SK-N-SH treated with all-trans-retinoic acid at 6 μM for 48 hours (cell line): ENCODE measurements around the gene RAC3.

Experiments used
- ATAC-seq: fragments of 200-7000 bp; cut with Tn5 transposase; 3 replicates; pipeline ENCODE4 v1.9.1; 2020; ENCODE audit warnings: mild to moderate bottlenecking, moderate library complexity
- ARNTL ChIP-seq: fragments of 450-650 bp; formaldehyde crosslinking; IDR thresholded peaks from 2 replicates; pipeline ENCODE4 v1.5.0; 2020; ENCODE audit warnings: low read depth, mild to moderate bottlenecking, moderate library complexity, borderline replicate concordance
- BACH2 ChIP-seq: fragments of 250-450 bp; sonication (Bioruptor Pico); IDR thresholded peaks from 2 replicates; pipeline ENCODE4 v1.9.0; 2021; ENCODE audit warnings: mild to moderate bottlenecking, borderline replicate concordance
- CREB5 ChIP-seq: fragments of 250-450 bp; sonication (Bioruptor Pico); IDR thresholded peaks from 2 replicates; pipeline ENCODE4 v1.5.1; 2020; ENCODE audit warnings: low read depth, mild to moderate bottlenecking, moderate library complexity
- CSDC2 ChIP-seq: fragments of 250-450 bp; sonication (Bioruptor Pico); IDR thresholded peaks from 2 replicates; pipeline ENCODE4 v1.5.0; 2020; ENCODE audit warnings: mild to moderate bottlenecking, moderate library complexity
- CSRNP3 ChIP-seq: fragments of 250-450 bp; sonication (Bioruptor Pico); IDR thresholded peaks from 2 replicates; pipeline ENCODE4 v1.5.1; 2021; ENCODE audit warnings: mild to moderate bottlenecking, moderate library complexity
- ESRRG ChIP-seq: fragments of 250-450 bp; sonication (Bioruptor Pico); IDR thresholded peaks from 2 replicates; pipeline ENCODE4 v1.6.1; 2021; ENCODE audit warnings: mild to moderate bottlenecking
- GLIS3 ChIP-seq: fragments of 250-450 bp; sonication (Bioruptor Pico); IDR thresholded peaks from 2 replicates; pipeline ENCODE4 v1.5.0; 2020; ENCODE audit warnings: mild to moderate bottlenecking, moderate library complexity
- ISL1 ChIP-seq: fragments of 250-450 bp; sonication (Bioruptor Pico); IDR thresholded peaks from 2 replicates; pipeline ENCODE4 v2.1.2; 2022; ENCODE audit warnings: mild to moderate bottlenecking, moderate library complexity
- OSR1 ChIP-seq: fragments of 250-450 bp; sonication (Bioruptor Pico); IDR thresholded peaks from 2 replicates; pipeline ENCODE4 v1.8.0; 2022; ENCODE audit warnings: moderate library complexity, mild to moderate bottlenecking, inconsistent platforms
- PATZ1 ChIP-seq: fragments of 250-450 bp; sonication (Bioruptor Pico); IDR thresholded peaks from 2 replicates; pipeline ENCODE4 v1.8.0; 2020; ENCODE audit warnings: mild to moderate bottlenecking, moderate library complexity, borderline replicate concordance
- POU6F1 ChIP-seq: fragments of 250-450 bp; sonication (Bioruptor Pico); IDR thresholded peaks from 2 replicates; pipeline ENCODE4 v1.8.0; 2021; ENCODE audit warnings: low read depth, mild to moderate bottlenecking, moderate library complexity, borderline replicate concordance
- PPARA ChIP-seq: fragments of 250-450 bp; sonication (Bioruptor Pico); IDR thresholded peaks from 2 replicates; pipeline ENCODE4 v1.5.0; 2020; ENCODE audit warnings: mild to moderate bottlenecking, borderline replicate concordance
- SNAI2 ChIP-seq: fragments of 250-450 bp; sonication (Bioruptor Pico); IDR thresholded peaks from 2 replicates; pipeline ENCODE4 v1.5.0; 2020; ENCODE audit warnings: mild to moderate bottlenecking, moderate library complexity
- TCF4 ChIP-seq: fragments of 250-450 bp; sonication (Bioruptor Pico); IDR thresholded peaks from 2 replicates; pipeline ENCODE4 v1.8.0; 2021; ENCODE audit warnings: mild to moderate bottlenecking, moderate library complexity, borderline replicate concordance
- TOX ChIP-seq: fragments of 250-450 bp; sonication (Bioruptor Pico); IDR thresholded peaks from 2 replicates; pipeline ENCODE4 v1.8.0; 2021; ENCODE audit warnings: mild to moderate bottlenecking, moderate library complexity, borderline replicate concordance
- TSHZ2 ChIP-seq: fragments of 250-450 bp; sonication (Bioruptor Pico); IDR thresholded peaks from 2 replicates; pipeline ENCODE4 v1.5.0; 2020; ENCODE audit warnings: mild to moderate bottlenecking, moderate library complexity
- ZC3H10 ChIP-seq: fragments of 250-450 bp; sonication (Bioruptor Pico); IDR thresholded peaks from 2 replicates; pipeline ENCODE4 v1.5.1; 2021; ENCODE audit warnings: mild to moderate bottlenecking, moderate library complexity
- ZFP30 ChIP-seq: fragments of 450-650 bp; formaldehyde crosslinking; IDR thresholded peaks from 2 replicates; pipeline ENCODE4 v1.5.0; 2022; ENCODE audit warnings: mild to moderate bottlenecking, moderate library complexity
- ZNF565 ChIP-seq: fragments of 450-650 bp; formaldehyde crosslinking; conservative IDR thresholded peaks from 2 replicates; pipeline ENCODE4 v1.5.0; 2020; ENCODE audit warnings: low read depth, mild to moderate bottlenecking, moderate library complexity
- ZNF70 ChIP-seq: fragments of 450-650 bp; formaldehyde crosslinking; IDR thresholded peaks from 2 replicates; pipeline ENCODE4 v1.5.0; 2020; ENCODE audit warnings: mild to moderate bottlenecking, moderate library complexity
- ZNF8 ChIP-seq: fragments of 450-650 bp; formaldehyde crosslinking; IDR thresholded peaks from 2 replicates; pipeline ENCODE4 v1.5.0; 2020; ENCODE audit warnings: mild to moderate bottlenecking, moderate library complexity

RAC3 gene

GRCh38 chr17:82036634-82037091 is 5.2 kb downstream of the RAC3 start:
- no peak; the same call in 2 of the 3 replicates for ATAC-seq
- no peak for TF ChIP-seq ZNF8 (CRISPR knock-in tag)
- TF ChIP-seq SNAI2 (CRISPR knock-in tag): no peak
- TF ChIP-seq CSDC2 (CRISPR knock-in tag): no peak
- no peak for TF ChIP-seq BACH2 (CRISPR knock-in tag)
- no peak for TF ChIP-seq TOX
- no peak for TF ChIP-seq TCF4 (CRISPR knock-in tag)
- TF ChIP-seq PPARA (CRISPR knock-in tag): no peak
- no peak for TF ChIP-seq CSRNP3
- no peak for TF ChIP-seq TSHZ2 (CRISPR knock-in tag)
- no peak for TF ChIP-seq ESRRG (CRISPR knock-in tag)
- no peak for TF ChIP-seq ZNF565 (CRISPR knock-in tag)

GRCh38 chr17:82037092-82037888 is 5.8 kb downstream of the RAC3 start, which contains the start of gene DCXR:
DCXR (minus strand) TSS chr17:82037697; CDS start chr17:82037682, 15 bp downstream.
- TF ChIP-seq ARNTL (CRISPR knock-in tag): no peak
- TF ChIP-seq TSHZ2 (CRISPR knock-in tag): peak; percentile 54; the same call in 1 of the 2 replicates
- ATAC-seq: peak; percentile 96

GRCh38 chr17:82037889-82038195 is 6.4 kb downstream of the RAC3 start:
- ATAC-seq: no peak
- TF ChIP-seq GLIS3 (CRISPR knock-in tag): no peak
- no peak for TF ChIP-seq ARNTL (CRISPR knock-in tag)
- TF ChIP-seq BACH2 (CRISPR knock-in tag): no peak
- no peak for TF ChIP-seq ZC3H10
- TF ChIP-seq TSHZ2 (CRISPR knock-in tag): no peak
- TF ChIP-seq CREB5 (CRISPR knock-in tag): no peak
- no peak for TF ChIP-seq PATZ1
- TF ChIP-seq ZNF8 (CRISPR knock-in tag): no peak
- TF ChIP-seq ISL1: no peak
- TF ChIP-seq ZNF565 (CRISPR knock-in tag): no peak
- no peak for TF ChIP-seq POU6F1 (CRISPR knock-in tag)
- no peak for TF ChIP-seq ZFP30
- TF ChIP-seq TCF4 (CRISPR knock-in tag): no peak
- no peak for TF ChIP-seq SNAI2 (CRISPR knock-in tag)
- no peak for TF ChIP-seq CSDC2 (CRISPR knock-in tag)
- TF ChIP-seq ZNF70 (CRISPR knock-in tag): no peak
- TF ChIP-seq OSR1: no peak
- no peak for TF ChIP-seq TOX
